ENCODE data around the gene NAIF1.
"Not testable (repeated sequence)": the region's sequence is repeated elsewhere in the genome, so short reads cannot be mapped to it uniquely, and the experiment has no call there.

The NAIF1 gene

DNA sequence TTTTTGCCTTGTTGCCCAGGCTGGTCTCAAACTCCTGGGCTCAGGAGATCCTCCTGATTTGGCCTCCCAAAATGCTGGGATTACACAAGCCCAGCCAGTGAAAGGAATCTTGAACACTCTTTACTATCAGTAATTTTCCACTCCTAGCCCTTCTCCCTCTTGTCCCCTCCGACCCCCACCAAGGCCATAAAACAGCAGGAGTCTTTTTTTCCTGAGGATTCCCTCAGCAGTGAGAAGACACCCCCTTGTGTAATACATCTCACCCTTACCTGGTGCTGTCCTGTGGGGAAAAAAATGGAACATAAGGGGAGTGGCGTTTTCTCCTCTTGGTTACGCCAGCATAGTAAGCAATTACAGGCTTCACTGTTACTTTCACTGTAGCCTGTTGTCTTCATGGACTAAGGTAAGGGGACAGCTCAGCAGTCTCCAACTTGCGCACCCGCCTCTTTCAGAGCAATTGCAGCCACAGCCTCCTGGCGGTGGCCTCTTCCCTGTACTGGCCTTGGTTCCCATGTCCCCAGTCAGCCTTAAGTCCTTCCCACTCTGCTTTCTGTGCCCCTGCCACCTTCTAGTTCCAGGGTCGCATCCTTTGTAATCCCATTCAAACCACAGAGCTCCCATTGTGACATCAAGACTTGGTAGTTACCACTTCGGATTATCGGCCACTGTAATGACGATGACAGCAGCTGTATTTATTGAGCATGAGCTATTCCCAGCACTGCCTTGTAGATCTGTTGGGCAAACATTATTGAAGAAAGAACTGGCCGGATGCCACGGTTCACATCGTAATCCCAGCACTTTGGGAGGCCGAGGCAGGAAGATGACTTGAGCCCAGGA is 10.0 kb downstream of the NAIF1 start:
- peak; percentile 80 for DNase-seq

DNA sequence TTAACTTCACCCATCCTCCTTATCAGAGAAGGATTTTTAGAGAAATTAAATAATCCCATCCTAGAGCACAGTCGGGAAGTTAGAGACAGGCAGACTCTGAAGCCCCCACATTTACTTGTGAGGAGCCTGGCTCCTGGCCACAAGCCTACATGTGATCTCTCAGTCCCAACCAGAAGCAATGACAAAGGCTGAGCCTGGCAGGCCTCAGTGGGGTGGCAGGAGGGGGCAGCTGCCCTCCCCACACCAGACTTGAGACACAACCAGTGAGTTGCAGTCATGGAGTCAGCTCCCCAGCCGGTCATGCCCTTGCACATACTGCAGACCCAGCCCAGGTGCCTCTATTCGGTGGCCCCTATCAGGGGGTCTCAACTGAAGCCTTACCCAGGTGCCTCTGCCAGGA is 11.0 kb downstream of the NAIF1 start:
- DNase-seq: no peak

DNA sequence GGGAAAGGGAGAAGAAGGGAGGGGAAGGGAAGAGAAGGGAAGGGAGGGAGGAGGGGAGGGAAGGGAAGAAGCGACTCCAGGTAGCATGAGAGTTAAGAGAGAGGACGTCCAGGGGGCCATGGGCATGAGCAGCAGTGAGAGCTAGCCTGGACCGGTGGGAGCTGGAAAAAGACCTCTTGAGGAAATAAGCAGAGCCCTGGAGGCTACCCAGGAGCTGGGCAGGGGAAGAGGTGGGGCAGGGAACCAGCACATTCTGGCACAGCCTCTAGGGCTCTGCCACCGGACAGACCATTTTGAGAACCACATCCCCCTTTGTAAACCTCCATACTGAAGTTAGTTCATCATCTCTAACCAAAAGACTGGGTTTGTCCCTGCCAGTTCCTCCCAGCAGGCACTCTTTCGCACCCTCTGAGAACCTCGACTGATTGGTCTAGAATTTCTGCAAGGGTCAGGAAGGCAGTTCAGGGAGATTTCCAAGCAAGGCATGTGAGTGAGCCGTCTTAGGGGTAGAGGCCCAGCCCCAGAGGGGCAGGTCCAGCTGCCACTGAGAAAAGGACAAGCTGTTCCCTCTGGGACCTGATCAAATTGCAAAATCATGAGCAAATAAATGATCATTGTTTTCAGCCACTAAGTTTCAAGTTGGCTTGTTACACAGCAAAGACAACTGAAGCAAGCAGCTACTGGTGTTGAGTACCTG is 11.6 kb downstream of the NAIF1 start:
- DNase-seq: no peak

GRCh38 chr9:128054087-128054486 is 13.0 kb downstream of the NAIF1 start:
- no peak for DNase-seq

DNA sequence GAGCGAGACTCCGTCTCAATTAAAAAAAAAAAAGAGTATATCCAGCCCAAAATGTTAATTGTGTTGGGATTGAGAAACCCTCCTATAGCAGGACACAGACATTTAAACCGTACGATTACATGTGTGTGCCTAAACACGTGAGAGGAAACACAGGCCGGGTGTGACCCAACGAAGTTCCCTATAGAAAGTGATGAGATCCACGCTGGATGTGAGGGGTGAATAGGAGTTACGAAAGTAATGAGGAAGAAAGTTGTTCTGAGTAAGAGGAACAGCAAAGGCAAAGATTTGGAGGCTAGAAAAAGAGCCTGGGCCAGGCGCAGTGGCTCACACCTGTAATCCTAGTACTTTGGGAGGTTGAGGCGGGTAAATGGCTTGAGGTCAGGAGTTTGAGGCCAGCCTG is 13.6 kb downstream of the NAIF1 start:
- DNase-seq: no peak

GRCh38 chr9:128051932-128052709 is 15.0 kb downstream of the NAIF1 start:
- no peak for DNase-seq

GRCh38 chr9:128049843-128050242 is 17.3 kb downstream of the NAIF1 start:
- DNase-seq: no peak

DNA sequence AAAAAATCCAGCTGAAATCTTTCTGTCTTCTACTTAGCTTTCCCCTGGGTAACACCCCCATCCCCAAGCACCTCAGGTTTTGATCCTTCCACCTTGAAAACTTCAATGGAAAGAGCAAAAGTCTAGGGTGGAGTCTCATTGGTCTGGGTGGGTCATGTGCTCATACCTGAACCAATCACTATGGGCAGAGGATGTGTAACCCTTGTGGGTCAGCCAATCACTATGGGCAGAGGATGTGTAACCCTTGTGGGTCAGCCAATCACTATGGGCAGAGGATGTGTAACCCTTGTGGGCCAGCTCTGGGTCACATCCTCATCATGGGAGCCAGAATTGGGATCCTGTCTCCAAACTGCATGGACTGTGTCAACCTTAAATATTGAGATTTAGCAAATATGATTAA is 18.5 kb downstream of the NAIF1 start:
- DNase-seq: no peak

GRCh38 chr9:128047231-128047630 is 19.9 kb downstream of the NAIF1 start:
- DNase-seq: no peak

DNA sequence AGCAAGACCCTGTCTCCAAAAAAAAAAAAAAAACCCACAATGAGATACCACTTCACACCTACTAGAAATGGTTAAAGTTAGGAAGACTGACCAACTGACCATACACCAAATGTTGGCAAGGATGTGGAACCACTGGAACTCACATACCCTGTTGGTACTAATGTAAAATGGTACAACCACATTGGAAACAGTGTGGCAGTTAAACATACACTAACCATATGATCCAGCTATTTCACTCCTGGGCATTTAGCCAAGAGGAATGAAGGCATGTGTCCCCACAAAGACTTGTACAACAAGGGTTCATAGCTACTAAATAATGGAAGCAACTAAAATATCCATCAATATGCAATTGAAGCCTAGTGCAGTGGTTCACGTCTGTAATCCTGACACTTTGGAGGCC is 21.3 kb downstream of the NAIF1 start:
- DNase-seq: no peak

DNA sequence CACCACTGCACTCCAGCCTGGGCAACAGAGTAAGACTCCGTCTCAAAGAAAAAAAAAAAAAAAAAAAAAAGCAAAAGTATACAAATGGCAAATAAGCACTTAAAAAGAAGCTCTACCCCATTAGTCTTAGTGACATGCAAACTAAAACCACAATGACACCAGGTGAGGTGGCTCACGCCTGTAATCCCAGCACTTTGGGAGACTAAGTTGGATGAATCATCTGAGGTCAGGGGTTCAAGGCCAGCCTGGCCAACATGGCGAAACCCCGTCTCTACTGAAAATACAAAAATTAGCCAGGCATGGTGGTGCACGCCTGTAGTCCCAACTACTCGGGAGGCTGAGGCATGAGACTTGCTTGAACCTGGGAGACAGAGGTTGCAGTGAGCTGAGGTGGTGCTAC is 21.7 kb downstream of the NAIF1 start:
- DNase-seq: not testable (repeated sequence)

DNA sequence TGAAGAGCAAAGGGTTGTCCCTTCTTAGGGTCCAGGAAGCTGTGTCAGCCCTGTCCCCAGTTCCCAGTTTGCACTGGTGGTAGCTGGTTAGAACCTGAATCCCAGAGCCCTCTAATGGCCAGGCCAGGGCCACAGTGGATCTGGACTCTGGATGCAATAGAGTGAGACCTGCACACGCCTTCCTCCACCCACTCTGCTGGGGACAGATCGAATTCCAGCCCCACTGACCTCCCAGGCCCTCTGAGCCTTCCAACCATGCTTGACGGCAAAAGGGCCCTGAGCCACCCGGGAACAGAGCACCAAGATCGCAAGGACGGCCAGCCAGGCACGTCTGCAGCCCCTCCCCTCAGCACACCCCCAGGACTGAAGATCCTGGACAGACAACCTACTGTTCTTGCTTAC is 23.7 kb downstream of the NAIF1 start:
- DNase-seq: no peak

GRCh38 chr9:128042043-128042442 is 25.1 kb downstream of the NAIF1 start:
- no peak for DNase-seq

DNA sequence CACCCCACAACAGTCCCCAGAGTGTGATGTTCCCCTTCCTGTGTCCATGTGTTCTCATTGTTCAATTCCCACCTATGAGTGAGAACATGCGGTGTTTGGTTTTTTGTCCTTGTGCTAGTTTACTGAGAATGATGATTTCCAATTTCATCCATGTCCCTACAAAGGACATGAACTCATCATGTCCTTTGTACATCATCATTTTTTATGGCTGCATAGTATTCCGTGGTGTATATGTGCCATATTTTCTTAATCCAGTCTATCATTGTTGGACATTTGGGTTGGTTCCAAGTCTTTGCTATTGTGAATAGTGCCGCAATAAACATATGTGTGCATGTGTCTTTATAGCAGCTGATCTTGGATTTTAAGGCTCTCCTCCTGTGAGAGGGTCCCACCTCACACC is 26.3 kb downstream of the NAIF1 start:
- DNase-seq: not testable (repeated sequence)

GRCh38 chr9:128036522-128036921 is 30.6 kb downstream of the NAIF1 start:
- DNase-seq: not testable (repeated sequence)

DNA sequence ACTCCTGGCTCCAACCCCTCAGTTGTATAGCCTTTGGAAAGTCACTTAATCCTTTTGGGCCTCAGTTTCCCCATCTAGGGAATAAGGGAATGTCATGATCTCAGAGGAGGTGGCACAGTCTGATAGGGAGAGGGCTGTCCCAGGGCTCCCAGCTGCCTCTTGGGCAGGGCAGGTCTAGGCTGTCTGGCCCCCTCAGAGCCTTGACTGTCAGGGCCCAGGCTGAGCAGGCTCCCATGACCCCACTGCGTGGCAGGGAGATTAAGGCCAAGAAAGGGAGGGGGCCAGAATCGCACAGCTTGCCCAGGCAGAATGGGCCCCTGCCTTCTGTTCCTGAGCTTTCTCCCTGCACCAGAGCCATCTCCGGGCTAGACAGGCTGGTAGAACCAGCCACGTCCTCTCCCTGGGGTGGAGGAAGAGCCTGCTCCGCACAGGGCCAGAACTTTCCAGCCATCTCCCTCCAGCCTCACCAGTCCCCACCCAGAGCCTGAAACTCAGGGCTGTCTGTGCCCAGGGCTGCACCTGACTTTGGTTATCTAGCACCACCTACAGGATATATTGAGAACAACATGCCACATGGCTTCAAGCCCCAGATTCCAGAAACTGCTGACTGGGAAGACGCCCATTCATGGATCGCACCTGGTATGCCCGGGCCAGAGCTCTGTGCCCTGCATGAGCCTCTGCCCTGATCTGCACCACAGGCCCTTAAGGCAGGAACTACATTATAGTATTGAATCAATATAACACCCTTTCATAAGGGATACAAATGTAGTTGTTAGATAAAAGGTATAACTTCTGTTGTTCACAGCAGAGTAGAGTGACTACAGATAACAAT is 32.1 kb downstream of the NAIF1 start:
- peak; percentile 80 for DNase-seq

DNA sequence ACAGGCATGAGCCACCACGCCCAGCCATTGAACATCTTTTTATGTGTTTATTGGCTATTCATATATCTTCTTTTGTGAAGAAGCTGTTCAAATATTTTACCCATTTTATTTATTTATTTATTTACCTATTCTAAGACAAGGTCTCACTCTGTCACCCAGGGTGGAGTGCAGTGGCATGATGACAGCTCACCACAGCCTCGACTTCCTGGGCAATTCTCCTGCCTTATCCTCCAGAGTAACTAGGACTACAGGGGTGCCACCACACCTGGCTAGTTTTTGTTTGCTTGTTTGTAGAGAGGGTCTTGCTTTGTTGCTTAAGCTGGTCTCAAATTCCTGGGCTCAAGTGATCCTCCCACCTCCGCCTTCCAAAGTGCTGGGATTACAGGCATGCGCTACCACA is 33.5 kb downstream of the NAIF1 start:
- DNase-seq: no peak

DNA sequence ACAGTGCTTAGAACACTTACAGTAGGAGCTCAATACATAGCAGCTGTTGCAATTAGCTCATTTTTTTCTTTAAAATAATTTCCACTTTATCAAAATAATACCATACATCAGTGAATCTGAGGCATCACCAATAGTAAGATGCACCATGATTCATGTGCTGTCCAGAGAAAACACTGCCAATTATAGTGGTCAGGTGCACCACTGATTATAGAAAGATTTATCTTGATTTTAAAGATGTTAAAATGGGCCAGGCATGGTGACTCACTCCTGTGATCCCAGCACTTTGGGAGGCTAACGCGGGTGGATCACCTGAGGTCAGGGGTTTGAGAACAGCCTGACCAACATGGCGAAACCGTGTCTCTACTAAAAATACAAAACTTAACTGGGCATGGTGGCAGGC is 39.4 kb downstream of the NAIF1 start:
- DNase-seq: no peak

DNA sequence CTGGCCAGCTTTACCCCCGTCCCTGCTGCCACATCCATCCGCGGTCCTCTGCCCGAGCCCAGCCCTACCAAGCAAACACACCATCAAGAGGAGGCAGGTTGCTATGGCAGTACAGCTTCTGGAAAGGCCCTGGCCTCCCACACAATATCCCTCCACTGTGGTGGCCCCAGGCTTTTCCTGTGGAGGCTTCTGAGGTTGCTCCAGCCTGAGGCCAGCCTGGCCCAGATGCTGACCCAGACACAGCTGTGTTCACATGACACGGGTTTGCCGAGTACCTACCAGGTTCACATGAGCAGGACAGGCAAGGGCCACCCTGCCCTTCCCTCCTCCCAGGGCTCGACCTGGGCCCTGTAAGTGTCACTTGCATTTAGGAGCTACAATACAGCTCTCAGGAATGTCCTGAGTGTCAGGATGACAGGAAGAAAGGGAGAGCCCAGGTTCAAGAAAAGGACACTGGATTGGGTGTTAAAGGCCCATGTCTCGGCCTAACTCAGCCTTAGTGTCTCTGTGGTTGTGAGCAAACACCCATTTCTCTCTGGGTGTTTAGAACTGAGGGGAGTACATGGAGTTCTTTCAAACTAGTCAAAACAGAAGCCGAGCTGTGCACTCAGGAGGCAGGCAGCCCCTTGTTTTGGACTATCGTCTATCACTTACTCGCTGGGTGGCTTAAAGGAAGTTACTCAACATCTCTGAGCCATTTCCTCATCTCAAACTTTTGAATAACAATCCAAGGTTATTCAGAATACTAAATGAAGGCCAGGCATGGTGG is 40.2 kb downstream of the NAIF1 start:
- DNase-seq: no peak

DNA sequence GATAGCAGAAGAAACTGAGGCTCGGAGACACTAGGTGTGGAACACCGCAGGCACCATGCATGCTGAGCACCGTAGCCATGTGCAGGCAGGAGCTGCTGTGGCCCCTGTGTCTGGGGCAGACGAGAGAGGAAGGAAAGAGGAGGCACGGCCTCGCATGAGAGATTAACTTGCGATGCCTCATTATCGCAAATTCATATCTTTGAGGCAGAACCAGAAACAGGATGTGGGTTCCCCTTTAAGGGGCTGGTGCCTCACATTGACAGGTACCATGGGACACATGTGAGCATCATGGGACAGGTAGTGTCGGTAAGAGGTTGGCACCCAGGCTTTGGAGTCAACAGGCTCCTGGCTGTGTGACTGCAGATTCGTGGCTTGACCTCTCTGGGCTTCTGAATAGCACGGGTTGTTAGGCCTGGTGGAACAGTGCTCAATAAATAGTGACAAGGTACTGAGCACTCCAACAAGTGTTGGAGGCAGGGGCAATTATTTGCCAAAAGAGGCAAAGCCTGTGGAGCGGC is 40.8 kb downstream of the NAIF1 start:
- DNase-seq: no peak

DNA sequence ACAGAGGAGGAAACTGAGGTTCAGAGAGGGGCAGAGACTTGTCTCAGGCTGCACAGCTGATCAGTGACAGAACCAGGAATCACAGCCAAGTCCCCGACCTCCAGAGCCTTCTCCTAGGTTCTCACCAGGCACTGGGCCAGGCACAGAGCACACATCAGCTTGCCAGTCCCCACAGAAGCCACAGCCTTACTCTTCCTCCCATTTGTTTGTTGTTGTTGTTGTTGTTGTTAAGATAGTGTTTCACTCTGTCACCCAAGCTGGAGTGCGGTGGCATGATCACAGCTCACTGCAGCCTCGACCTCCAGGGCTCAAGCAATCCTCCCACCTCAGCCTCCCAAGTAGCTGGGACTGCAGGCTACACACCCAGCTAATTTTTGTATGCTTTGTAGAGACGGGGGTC is 41.4 kb downstream of the NAIF1 start:
- DNase-seq: no peak

Data from SHP77 treated with DMSO at 0.1 percent for 48 hours (cell line).